ENCODE data around the gene CLIP1. TPM values are rescaled to one million over a fixed set of nuclear protein-coding genes. Genes with fewer than 3 reads are reported as not detected.
"Not testable (repeated sequence)": the region's sequence is repeated elsewhere in the genome, so short reads cannot be mapped to it uniquely, and the experiment has no call there.

The CLIP1 gene
- total RNA-seq, 2 experiments from 2014 or later: 32.4 to 33.9 TPM

GRCh38 chr12:122415665-122416064, 6.8 kb downstream of the CLIP1 start:
- not testable (repeated sequence) for H3K27ac Mint-ChIP-seq, DNase-seq
- peaks cover 33% of the 10 kb centered on the region for H3K4me1 Mint-ChIP-seq

GRCh38 chr12:122413516-122414404, 8.7 kb downstream of the CLIP1 start:
- Mint-ChIP-seq H3K9me3 (no peaks in the 10 kb centered on the region), H3K4me1 (peaks cover 29% of the 10 kb centered on the region), H3K27me3 (no peaks in the 10 kb centered on the region), H3K36me3 (peaks cover 15% of the 10 kb centered on the region), H3K27ac (peak overlapping the region; percentile 93), H3K4me3 (no peak overlapping the region)
- no peak for DNase-seq

More at GRCh38 chr12:122415665-122416064, 6.8 kb downstream of the CLIP1 start:
- H3K9me3 Mint-ChIP-seq, H3K4me3 Mint-ChIP-seq, H3K27me3 Mint-ChIP-seq: not testable (repeated sequence)
- peaks cover 14% of the 10 kb centered on the region for H3K36me3 Mint-ChIP-seq

- DNase-seq: no peak
- H3K27me3 Mint-ChIP-seq: no peaks in the 10 kb centered on the region
- H3K36me3 Mint-ChIP-seq: peaks cover 15% of the 10 kb centered on the region
- peaks cover 27% of the 10 kb centered on the region for H3K4me1 Mint-ChIP-seq
- H3K9me3 Mint-ChIP-seq: no peaks in the 10 kb centered on the region
- no peak overlapping the region for H3K4me3 Mint-ChIP-seq
- peak overlapping the region; percentile 93 for H3K27ac Mint-ChIP-seq
Measured at GRCh38 chr12:122412851-122413433, 9.5 kb downstream of the CLIP1 start.

GRCh38 chr12:122411537-122411936, 10.9 kb downstream of the CLIP1 start:
- H3K4me3 Mint-ChIP-seq: no peak overlapping the region
- H3K27ac Mint-ChIP-seq: peak overlapping the region; percentile 62
- no peak for DNase-seq
- H3K36me3 Mint-ChIP-seq: peaks cover 12% of the 10 kb centered on the region
- peaks cover 34% of the 10 kb centered on the region for H3K4me1 Mint-ChIP-seq
- H3K9me3 Mint-ChIP-seq: no peaks in the 10 kb centered on the region
- H3K27me3 Mint-ChIP-seq: no peaks in the 10 kb centered on the region

- peak overlapping the region; percentile 11 for H3K27ac Mint-ChIP-seq
Measured at GRCh38 chr12:122407208-122407607, 15.3 kb downstream of the CLIP1 start.

GRCh38 chr12:122406701-122407164, 15.7 kb downstream of the CLIP1 start:
- Mint-ChIP-seq H3K4me1 (peaks cover 18% of the 10 kb centered on the region), H3K4me3 (no peak overlapping the region), H3K36me3 (peaks cover 9% of the 10 kb centered on the region), H3K9me3 (no peaks in the 10 kb centered on the region), H3K27me3 (no peaks in the 10 kb centered on the region), H3K27ac (peak overlapping the region; percentile 11)
- no peak for DNase-seq

More at GRCh38 chr12:122407208-122407607, 15.3 kb downstream of the CLIP1 start:
- H3K4me3 Mint-ChIP-seq: no peak overlapping the region
- DNase-seq: no peak
- H3K36me3 Mint-ChIP-seq: peaks cover 9% of the 10 kb centered on the region
- no peaks in the 10 kb centered on the region for H3K27me3 Mint-ChIP-seq
- H3K4me1 Mint-ChIP-seq: peaks cover 18% of the 10 kb centered on the region
- no peaks in the 10 kb centered on the region for H3K9me3 Mint-ChIP-seq

- Mint-ChIP-seq H3K27ac (no peak overlapping the region), H3K9me3 (no peaks in the 10 kb centered on the region), H3K4me3 (no peak overlapping the region), H3K27me3 (no peaks in the 10 kb centered on the region), H3K36me3 (peaks cover 7% of the 10 kb centered on the region), H3K4me1 (peaks cover 32% of the 10 kb centered on the region)
- DNase-seq: no peak
Measured at GRCh38 chr12:122403831-122404230, 18.6 kb downstream of the CLIP1 start.

- Mint-ChIP-seq H3K4me1 (peaks cover 32% of the 10 kb centered on the region), H3K4me3 (no peak overlapping the region), H3K9me3 (no peaks in the 10 kb centered on the region), H3K27me3 (no peaks in the 10 kb centered on the region), H3K36me3 (peaks cover 7% of the 10 kb centered on the region), H3K27ac (no peak overlapping the region)
- no peak for DNase-seq
Measured at GRCh38 chr12:122403115-122403770, 19.2 kb downstream of the CLIP1 start.

GRCh38 chr12:122402264-122402663, 20.2 kb downstream of the CLIP1 start:
- Mint-ChIP-seq H3K36me3 (peaks cover 8% of the 10 kb centered on the region), H3K27me3 (no peaks in the 10 kb centered on the region), H3K4me1 (peaks cover 29% of the 10 kb centered on the region), H3K9me3 (no peaks in the 10 kb centered on the region), H3K4me3 (no peak overlapping the region), H3K27ac (no peak overlapping the region)
- no peak for DNase-seq

- Mint-ChIP-seq H3K9me3 (no peaks in the 10 kb centered on the region), H3K4me1 (peaks cover 36% of the 10 kb centered on the region), H3K36me3 (peaks cover 10% of the 10 kb centered on the region), H3K27ac (peak overlapping the region; percentile 61), H3K4me3 (peak overlapping the region; percentile 32), H3K27me3 (no peaks in the 10 kb centered on the region)
- DNase-seq: peak; percentile 27
Measured at GRCh38 chr12:122399592-122400373, 22.7 kb downstream of the CLIP1 start.

- H3K4me1 Mint-ChIP-seq: peaks cover 37% of the 10 kb centered on the region
- no peak for DNase-seq
- no peaks in the 10 kb centered on the region for H3K27me3 Mint-ChIP-seq
- no peaks in the 10 kb centered on the region for H3K9me3 Mint-ChIP-seq
- H3K36me3 Mint-ChIP-seq: peaks cover 10% of the 10 kb centered on the region
- H3K4me3 Mint-ChIP-seq: no peak overlapping the region
- no peak overlapping the region for H3K27ac Mint-ChIP-seq
Measured at GRCh38 chr12:122399254-122399591, 23.2 kb downstream of the CLIP1 start.

- not testable (repeated sequence) for H3K4me3 Mint-ChIP-seq, H3K9me3 Mint-ChIP-seq, DNase-seq, H3K27ac Mint-ChIP-seq, H3K36me3 Mint-ChIP-seq, H3K27me3 Mint-ChIP-seq
- H3K4me1 Mint-ChIP-seq: peaks cover 40% of the 10 kb centered on the region
Measured at GRCh38 chr12:122397981-122398380, 24.5 kb downstream of the CLIP1 start.

GRCh38 chr12:122395319-122395718, 27.1 kb downstream of the CLIP1 start:
- Mint-ChIP-seq H3K4me1 (peaks cover 34% of the 10 kb centered on the region), H3K4me3 (no peak overlapping the region), H3K36me3 (peaks cover 7% of the 10 kb centered on the region)

GRCh38 chr12:122394626-122395194, 27.8 kb downstream of the CLIP1 start:
- no peak for DNase-seq
- H3K27me3 Mint-ChIP-seq: no peaks in the 10 kb centered on the region
- no peaks in the 10 kb centered on the region for H3K9me3 Mint-ChIP-seq
- H3K4me3 Mint-ChIP-seq: no peak overlapping the region
- peaks cover 28% of the 10 kb centered on the region for H3K4me1 Mint-ChIP-seq
- H3K27ac Mint-ChIP-seq: no peak overlapping the region
- H3K36me3 Mint-ChIP-seq: peaks cover 5% of the 10 kb centered on the region

More at GRCh38 chr12:122395319-122395718, 27.1 kb downstream of the CLIP1 start:
- H3K9me3 Mint-ChIP-seq: no peaks in the 10 kb centered on the region
- H3K27me3 Mint-ChIP-seq: no peaks in the 10 kb centered on the region
- H3K27ac Mint-ChIP-seq: peak overlapping the region; percentile 27
- no peak for DNase-seq

All from activated naive CD8-positive, alpha-beta T cell treated with anti-CD3 and anti-CD28 coated beads for 36 hours (primary cell).